ENCODE data around the gene NOX5. TPM values are rescaled to one million over a fixed set of nuclear protein-coding genes. Genes with fewer than 3 reads are reported as not detected.

Gene NOX5
- total and polyA plus RNA-seq, 4 experiments from 2014 or later, result 0.06 to 0.08 TPM; not detected in 2

DNA sequence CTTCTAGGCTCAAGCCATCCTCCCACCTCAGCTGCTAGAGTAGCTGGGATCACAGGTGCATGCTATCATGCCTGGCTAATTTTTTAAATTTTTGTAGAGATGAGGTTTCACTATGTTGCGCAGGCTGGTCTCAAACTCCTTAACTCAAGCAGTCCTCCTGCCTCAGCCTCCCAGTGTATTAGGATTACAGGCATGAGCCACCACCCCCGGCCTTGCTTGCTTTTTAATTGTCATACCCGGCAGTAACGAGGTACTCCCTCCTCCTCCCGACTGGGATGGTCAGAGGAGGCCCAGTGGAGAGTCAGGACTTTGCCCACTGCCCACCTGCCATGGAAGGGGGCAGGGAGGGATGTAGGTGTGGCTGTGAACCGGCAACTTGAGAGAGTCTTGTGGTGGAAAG, 4.5 kb downstream of the NOX5 start:
- no peaks in the 10 kb centered on the region for H3K36me3 ChIP-seq (ENCODE audit: insufficient read depth, low read length)
- Mint-ChIP-seq H3K27me3 (peaks cover 8% of the 10 kb centered on the region in 2 donors), H3K27ac (no peak overlapping the region), H3K9me3 (peaks cover 0 to 1% (median 0%) of the 10 kb centered on the region in 8 donors), H3K4me1 (no peaks in the 10 kb centered on the region), H3K36me3 (no peaks in the 10 kb centered on the region), H3K4me3 (no peak overlapping the region)
- no peaks in the 10 kb centered on the region for H3K4me1 ChIP-seq (ENCODE audit: insufficient read depth, low read length)
- no peak overlapping the region for H3K4me3 ChIP-seq (ENCODE audit: low read length in 2 of 2)
- H3K9me3 ChIP-seq (ENCODE audit: control insufficient read depth in 1 of 2, low read length in 2 of 2), result no peaks in the 10 kb centered on the region
- DNase-seq, result no peak
- H3K27me3 ChIP-seq (ENCODE audit: insufficient read depth, low read length), result peaks cover 6% of the 10 kb centered on the region
- H3K27ac ChIP-seq (ENCODE audit: low read depth, low read length), result no peak overlapping the region
- ChIA-PET CTCF (ENCODE audit: partially characterized antibody) (no interaction called here), POLR2A (ENCODE audit: partially characterized antibody) (no interaction called here)
- intact Hi-C loops (cut with micrococcal nuclease), result no loop called here

DNA sequence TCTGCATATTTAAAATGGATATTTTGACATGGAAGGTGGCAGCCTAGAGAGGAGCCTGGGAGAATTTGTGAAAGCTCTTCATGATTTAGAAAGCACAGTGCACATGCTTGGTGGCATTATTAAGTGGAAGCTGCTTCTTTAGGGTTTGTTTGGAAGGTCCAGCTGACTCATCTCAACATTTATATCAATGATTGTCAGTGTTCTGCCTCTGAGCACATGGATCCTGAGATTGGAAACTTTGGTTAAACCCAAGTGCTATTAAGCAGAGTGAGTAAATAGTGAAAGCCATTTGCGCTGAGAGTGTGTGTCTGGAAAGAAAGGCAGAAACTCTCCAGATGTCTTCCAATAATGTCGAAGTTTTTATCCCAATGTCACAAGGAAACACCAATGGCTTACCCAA, 7.4 kb downstream of the NOX5 start:
- H3K27me3 ChIP-seq (ENCODE audit: insufficient read depth, low read length), result peaks cover 6% of the 10 kb centered on the region
- no peak overlapping the region for H3K4me3 Mint-ChIP-seq
- no peaks in the 10 kb centered on the region for H3K9me3 ChIP-seq (ENCODE audit: control insufficient read depth in 1 of 2, low read length in 2 of 2)
- no peak for DNase-seq
- no peaks in the 10 kb centered on the region for H3K36me3 ChIP-seq (ENCODE audit: insufficient read depth, low read length)
- CTCF ChIA-PET (ENCODE audit: partially characterized antibody), result interaction anchor here (1.2 to 1.8 kb wide), 2 partner anchors 9 to 12 kb away, joined by 4 read pairs; no protein-coding TSS in a partner anchor
- H3K36me3 Mint-ChIP-seq, result no peaks in the 10 kb centered on the region
- intact Hi-C loops (cut with micrococcal nuclease), result no loop called here
- peaks cover 0 to 4% (median 0%) of the 10 kb centered on the region in 8 donors for H3K9me3 Mint-ChIP-seq
- peaks cover 6 to 9% of the 10 kb centered on the region in 2 donors for H3K27me3 Mint-ChIP-seq
- H3K4me1 ChIP-seq (ENCODE audit: insufficient read depth, low read length), result no peaks in the 10 kb centered on the region
- POLR2A ChIA-PET (ENCODE audit: partially characterized antibody), result no interaction called here
- H3K27ac Mint-ChIP-seq, result no peak overlapping the region
- no peaks in the 10 kb centered on the region for H3K4me1 Mint-ChIP-seq
- no peak overlapping the region for H3K27ac ChIP-seq (ENCODE audit: low read depth, low read length)
- H3K4me3 ChIP-seq (ENCODE audit: low read length in 2 of 2), result no peak overlapping the region

GRCh38 chr15:69025320-69025719, 10.8 kb downstream of the NOX5 start:
- Mint-ChIP-seq H3K9me3 (peaks cover 0 to 3% (median 0%) of the 10 kb centered on the region in 8 donors), H3K27me3 (peaks cover 7 to 9% of the 10 kb centered on the region in 2 donors), H3K4me1 (no peaks in the 10 kb centered on the region), H3K27ac (no peak overlapping the region), H3K4me3 (no peak overlapping the region), H3K36me3 (no peaks in the 10 kb centered on the region)
- Histone ChIP-seq H3K27ac (ENCODE audit: low read depth, low read length) (no peak overlapping the region), H3K27me3 (ENCODE audit: insufficient read depth, low read length) (peaks cover 6% of the 10 kb centered on the region), H3K36me3 (ENCODE audit: insufficient read depth, low read length) (no peaks in the 10 kb centered on the region), H3K9me3 (ENCODE audit: control insufficient read depth in 1 of 2, low read length in 2 of 2) (no peaks in the 10 kb centered on the region), H3K4me1 (ENCODE audit: insufficient read depth, low read length) (no peaks in the 10 kb centered on the region), H3K4me3 (ENCODE audit: low read length in 2 of 2) (no peak overlapping the region)
- intact Hi-C loops (cut with micrococcal nuclease), result no loop called here
- ChIA-PET POLR2A (ENCODE audit: partially characterized antibody) (no interaction called here), CTCF (ENCODE audit: partially characterized antibody) (no interaction called here)
- DNase-seq, result no peak

DNA sequence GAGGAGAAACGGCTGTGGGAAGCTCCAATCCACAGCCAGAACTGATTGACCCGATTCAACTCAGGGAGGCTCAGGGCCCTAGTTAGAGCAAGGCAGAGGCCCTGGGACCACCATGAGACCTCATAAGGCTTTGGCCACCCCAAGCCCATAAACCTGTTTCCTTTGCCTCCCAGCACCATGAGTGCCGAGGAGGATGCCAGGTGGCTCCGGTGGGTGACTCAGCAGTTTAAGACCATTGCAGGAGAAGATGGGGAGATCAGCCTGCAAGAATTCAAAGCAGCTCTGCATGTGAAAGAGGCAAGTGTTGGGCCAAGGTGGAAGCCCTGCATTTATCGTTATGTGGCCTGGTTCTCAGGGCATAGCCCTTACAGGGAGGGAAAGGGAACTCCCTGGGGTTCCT, 11.9 kb downstream of the NOX5 start:
- H3K27me3 ChIP-seq (ENCODE audit: insufficient read depth, low read length), result peaks cover 6% of the 10 kb centered on the region
- Mint-ChIP-seq H3K4me3 (no peak overlapping the region), H3K36me3 (no peaks in the 10 kb centered on the region)

DNA sequence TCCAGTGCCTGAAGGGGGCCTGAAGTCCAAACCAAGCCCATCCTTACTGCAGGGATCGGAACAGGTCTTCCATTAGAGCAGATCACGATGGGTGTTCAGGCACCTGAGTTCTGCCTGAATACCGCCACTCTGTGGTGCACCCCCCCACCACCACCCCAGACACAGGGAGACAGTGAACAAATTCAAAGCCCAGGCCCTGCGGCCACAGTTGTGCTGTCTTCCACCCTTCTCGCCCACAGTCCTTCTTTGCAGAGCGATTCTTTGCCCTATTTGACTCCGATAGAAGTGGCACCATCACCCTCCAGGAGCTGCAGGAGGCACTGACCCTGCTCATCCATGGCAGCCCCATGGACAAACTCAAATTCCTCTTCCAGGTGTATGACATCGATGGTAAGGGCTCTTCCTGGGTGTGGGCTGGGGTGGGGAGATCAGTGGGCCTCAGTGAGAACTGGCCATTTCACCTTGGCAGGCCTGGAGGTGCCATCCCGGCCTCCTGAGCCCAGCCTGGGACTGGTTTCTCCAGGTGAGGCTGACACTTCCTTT, 13.6 kb downstream of the NOX5 start:
- Histone ChIP-seq H3K27me3 (ENCODE audit: insufficient read depth, low read length) (no peaks in the 10 kb centered on the region), H3K4me1 (ENCODE audit: insufficient read depth, low read length) (peaks cover 8% of the 10 kb centered on the region), H3K27ac (ENCODE audit: low read depth, low read length) (no peak overlapping the region), H3K4me3 (ENCODE audit: low read length in 2 of 2) (no peak overlapping the region), H3K9me3 (ENCODE audit: control insufficient read depth in 1 of 2, low read length in 2 of 2) (no peaks in the 10 kb centered on the region), H3K36me3 (ENCODE audit: insufficient read depth, low read length) (no peaks in the 10 kb centered on the region)
- ChIA-PET CTCF (ENCODE audit: partially characterized antibody) (no interaction called here), POLR2A (ENCODE audit: partially characterized antibody) (no interaction called here)
- Mint-ChIP-seq H3K36me3 (no peaks in the 10 kb centered on the region), H3K27me3 (peaks cover 5% of the 10 kb centered on the region in 2 donors), H3K9me3 (peaks cover 0 to 3% (median 0%) of the 10 kb centered on the region in 8 donors), H3K4me1 (peaks cover 3 to 12% (median 4%) of the 10 kb centered on the region in 4 donors), H3K4me3 (peak overlapping the region in 1 of 8 donors; percentile 36), H3K27ac (no peak overlapping the region)
- intact Hi-C loops (cut with micrococcal nuclease), result no loop called here
- DNase-seq, result no peak

More for the DNA sequence above, 11.9 kb downstream of the NOX5 start:
- no peak overlapping the region for H3K27ac Mint-ChIP-seq
- H3K27me3 Mint-ChIP-seq, result peaks cover 7 to 9% of the 10 kb centered on the region in 2 donors
- no peak for DNase-seq
- no peaks in the 10 kb centered on the region for H3K36me3 ChIP-seq (ENCODE audit: insufficient read depth, low read length)
- H3K9me3 Mint-ChIP-seq, result peaks cover 0 to 3% (median 0%) of the 10 kb centered on the region in 8 donors
- no peaks in the 10 kb centered on the region for H3K4me1 ChIP-seq (ENCODE audit: insufficient read depth, low read length)
- peaks cover 0 to 4% (median 0%) of the 10 kb centered on the region in 4 donors for H3K4me1 Mint-ChIP-seq
- CTCF ChIA-PET (ENCODE audit: partially characterized antibody), result interaction anchor here (1.2 kb wide), 1 partner anchor 33 kb away, joined by 4 read pairs; no protein-coding TSS in a partner anchor
- H3K9me3 ChIP-seq (ENCODE audit: control insufficient read depth in 1 of 2, low read length in 2 of 2), result no peaks in the 10 kb centered on the region
- H3K27ac ChIP-seq (ENCODE audit: low read depth, low read length), result no peak overlapping the region
- POLR2A ChIA-PET (ENCODE audit: partially characterized antibody), result no interaction called here
- H3K4me3 ChIP-seq (ENCODE audit: low read length in 2 of 2), result no peak overlapping the region
- intact Hi-C loops (cut with micrococcal nuclease), result no loop called here

- peak overlapping the region; percentile 33 to 81 (median 72) for H3K4me3 Mint-ChIP-seq
- Histone ChIP-seq H3K27ac (ENCODE audit: low read depth, low read length) (no peak overlapping the region), H3K9me3 (ENCODE audit: control insufficient read depth in 1 of 2, low read length in 2 of 2) (no peaks in the 10 kb centered on the region), H3K4me1 (ENCODE audit: insufficient read depth, low read length) (peaks cover 8% of the 10 kb centered on the region), H3K36me3 (ENCODE audit: insufficient read depth, low read length) (no peaks in the 10 kb centered on the region), H3K27me3 (ENCODE audit: insufficient read depth, low read length) (no peaks in the 10 kb centered on the region), H3K4me3 (ENCODE audit: low read length in 2 of 2) (no peak overlapping the region)
- CTCF ChIA-PET (ENCODE audit: partially characterized antibody), result interaction anchor here (0.5 to 1.6 kb wide), 12 partner anchors 8 to 421 kb away, joined by 3 to 6 read pairs (median 3); partner anchors contain the start of genes NOX5 and RPLP1
- peaks cover 0 to 2% (median 0%) of the 10 kb centered on the region in 8 donors for H3K9me3 Mint-ChIP-seq
- no peak overlapping the region for H3K27ac Mint-ChIP-seq
- intact Hi-C loops (cut with micrococcal nuclease), result no loop called here
- peaks cover 3 to 12% (median 4%) of the 10 kb centered on the region in 4 donors for H3K4me1 Mint-ChIP-seq
- H3K36me3 Mint-ChIP-seq, result no peaks in the 10 kb centered on the region
- peak in 4 of 5 donors; percentile 6 to 11 (median 7) for DNase-seq
- peaks cover 9 to 12% of the 10 kb centered on the region in 2 donors for H3K27me3 Mint-ChIP-seq
- POLR2A ChIA-PET (ENCODE audit: partially characterized antibody), result no interaction called here
These were observed 16.8 kb downstream of the NOX5 start for GRCh38 chr15:69031013-69032001.

DNA sequence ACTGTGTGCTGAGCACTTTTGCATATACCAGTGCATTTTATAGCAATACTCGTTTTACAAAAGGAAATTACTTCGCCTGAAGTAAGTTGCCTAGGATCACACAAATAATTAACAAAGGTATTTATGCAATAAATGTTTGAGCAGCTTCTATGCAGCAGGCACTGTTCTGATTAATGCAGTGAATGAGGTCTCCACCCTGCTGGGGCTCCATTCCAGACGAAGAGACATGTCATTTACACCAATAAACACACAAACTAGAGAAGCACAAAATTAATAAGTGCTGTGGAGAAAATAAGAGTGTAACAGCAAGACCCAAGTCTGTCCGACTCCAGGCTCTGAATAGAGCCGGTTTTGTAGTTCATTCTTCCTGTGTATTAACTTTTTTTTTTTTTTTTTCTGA, 17.5 kb downstream of the NOX5 start:
- Histone ChIP-seq H3K4me3 (ENCODE audit: low read length in 2 of 2) (no peak overlapping the region), H3K27ac (ENCODE audit: low read depth, low read length) (no peak overlapping the region), H3K27me3 (ENCODE audit: insufficient read depth, low read length) (no peaks in the 10 kb centered on the region), H3K36me3 (ENCODE audit: insufficient read depth, low read length) (no peaks in the 10 kb centered on the region), H3K4me1 (ENCODE audit: insufficient read depth, low read length) (peaks cover 8% of the 10 kb centered on the region), H3K9me3 (ENCODE audit: control insufficient read depth in 1 of 2, low read length in 2 of 2) (no peaks in the 10 kb centered on the region)
- H3K27ac Mint-ChIP-seq, result no peak overlapping the region
- H3K36me3 Mint-ChIP-seq, result no peaks in the 10 kb centered on the region
- intact Hi-C loops (cut with micrococcal nuclease), result no loop called here
- CTCF ChIA-PET (ENCODE audit: partially characterized antibody), result interaction anchor here (0.6 to 1.6 kb wide), 11 partner anchors 9 to 362 kb away, joined by 3 to 6 read pairs (median 3); partner anchors contain the start of gene NOX5
- no peaks in the 10 kb centered on the region for H3K9me3 Mint-ChIP-seq
- H3K4me3 Mint-ChIP-seq, result peak overlapping the region; percentile 33 to 81 (median 72)
- POLR2A ChIA-PET (ENCODE audit: partially characterized antibody), result no interaction called here
- DNase-seq, result no peak
- H3K4me1 Mint-ChIP-seq, result peaks cover 3 to 12% (median 4%) of the 10 kb centered on the region in 4 donors
- peaks cover 10 to 15% of the 10 kb centered on the region in 2 donors for H3K27me3 Mint-ChIP-seq

Measured in CD4-positive, alpha-beta memory T cell (primary cell).